ENCODE measurements around the gene MEPCE. TPM values are rescaled to one million over a fixed set of nuclear protein-coding genes. Genes with fewer than 3 reads are reported as not detected.
A peak's percentile ranks its signal among the peaks of the same experiment; 100 is the strongest.

MEPCE gene
- total and polyA plus RNA-seq, 3 experiments from 2014 or later, result 13.6 to 78.8 (median 75.9) TPM

GRCh38 chr7:100471021-100471420 is 41.4 kb downstream of the MEPCE start:
- POLR2A ChIA-PET, result interaction anchor here (0.5 kb wide), 1 partner anchor 189 kb away, joined by 3 read pairs; no protein-coding TSS in a partner anchor
- H3K27ac Mint-ChIP-seq, result peak overlapping the region in 6 of 8 donors; percentile 29 to 83 (median 60)

GRCh38 chr7:100472121-100472851 is 42.7 kb downstream of the MEPCE start:
- ChIA-PET CTCF (interaction anchor here (0.7 to 4.8 kb wide), 2 partner anchors 87 to 92 kb away, joined by 3 to 36 read pairs; no protein-coding TSS in a partner anchor), POLR2A (no interaction called here)
- Mint-ChIP-seq H3K27ac (peak overlapping the region in 5 of 8 donors; percentile 29 to 92 (median 71)), H3K27me3 (peaks cover 0 to 3% of the 10 kb centered on the region in 2 donors), H3K36me3 (peaks cover 4 to 72% (median 5%) of the 10 kb centered on the region in 3 donors), H3K4me3 (no peak overlapping the region), H3K4me1 (peaks cover 37 to 70% (median 55%) of the 10 kb centered on the region in 3 donors), H3K9me3 (no peaks in the 10 kb centered on the region)
- peaks cover 40% of the 10 kb centered on the region for H3K36me3 ChIP-seq (ENCODE audit: insufficient read depth, low read length)
- no peak for DNase-seq
- H3K27ac ChIP-seq (ENCODE audit: low read depth, low read length), result peak overlapping the region; percentile 27
- H3K4me1 ChIP-seq (ENCODE audit: insufficient read depth, low read length), result peaks cover 52% of the 10 kb centered on the region
- H3K27me3 ChIP-seq (ENCODE audit: insufficient read depth, low read length, poor library complexity, severe bottlenecking), result no peaks in the 10 kb centered on the region
- H3K9me3 ChIP-seq (ENCODE audit: low read length), result no peaks in the 10 kb centered on the region
- no peak overlapping the region for H3K4me3 ChIP-seq (ENCODE audit: low read length)

More at GRCh38 chr7:100471021-100471420, 41.4 kb downstream of the MEPCE start:
- Histone ChIP-seq H3K4me1 (ENCODE audit: insufficient read depth, low read length) (peaks cover 40% of the 10 kb centered on the region), H3K27ac (ENCODE audit: low read depth, low read length) (no peak overlapping the region), H3K27me3 (ENCODE audit: insufficient read depth, low read length, poor library complexity, severe bottlenecking) (no peaks in the 10 kb centered on the region), H3K9me3 (ENCODE audit: low read length) (no peaks in the 10 kb centered on the region), H3K36me3 (ENCODE audit: insufficient read depth, low read length) (peaks cover 32% of the 10 kb centered on the region), H3K4me3 (ENCODE audit: low read length) (no peak overlapping the region)
- Mint-ChIP-seq H3K9me3 (no peaks in the 10 kb centered on the region), H3K27me3 (peaks cover 0 to 1% of the 10 kb centered on the region in 2 donors), H3K4me1 (peaks cover 28 to 61% (median 43%) of the 10 kb centered on the region in 3 donors), H3K4me3 (peak overlapping the region in 2 of 7 donors; percentile 32 to 36), H3K36me3 (peaks cover 0 to 70% (median 3%) of the 10 kb centered on the region in 3 donors)
- DNase-seq, result no peak
- CTCF ChIA-PET, result interaction anchor here (2.8 to 4.9 kb wide), 5 partner anchors 9 to 115 kb away, joined by 9 to 82 read pairs (median 20); partner anchors contain the start of genes FBXO24, LRCH4, NYAP1 and TSC22D4

GRCh38 chr7:100472854-100473499 is 43.3 kb downstream of the MEPCE start:
- Histone ChIP-seq H3K9me3 (ENCODE audit: low read length) (no peaks in the 10 kb centered on the region), H3K27ac (ENCODE audit: low read depth, low read length) (peak overlapping the region; percentile 27), H3K4me1 (ENCODE audit: insufficient read depth, low read length) (peaks cover 52% of the 10 kb centered on the region), H3K36me3 (ENCODE audit: insufficient read depth, low read length) (peaks cover 33% of the 10 kb centered on the region), H3K27me3 (ENCODE audit: insufficient read depth, low read length, poor library complexity, severe bottlenecking) (no peaks in the 10 kb centered on the region), H3K4me3 (ENCODE audit: low read length) (no peak overlapping the region)
- Mint-ChIP-seq H3K27ac (peak overlapping the region; percentile 29 to 87 (median 57)), H3K36me3 (peaks cover 4 to 70% (median 5%) of the 10 kb centered on the region in 3 donors), H3K4me1 (peaks cover 37 to 70% (median 55%) of the 10 kb centered on the region in 3 donors), H3K9me3 (no peaks in the 10 kb centered on the region), H3K4me3 (peak overlapping the region in 1 of 7 donors; percentile 75), H3K27me3 (peaks cover 0 to 3% of the 10 kb centered on the region in 2 donors)
- ChIA-PET POLR2A (no interaction called here), CTCF (interaction anchor here (0.7 to 1.1 kb wide), 3 partner anchors 10 to 91 kb away, joined by 3 read pairs; no protein-coding TSS in a partner anchor)
- DNase-seq, result no peak

- CTCF ChIA-PET, result interaction anchor here (0.8 to 10.7 kb wide), 7 partner anchors 64 to 250 kb away, joined by 3 to 174 read pairs (median 4); partner anchors contain the start of genes FBXO24, LRCH4 and POP7
- H3K27me3 Mint-ChIP-seq, result peaks cover 0 to 6% of the 10 kb centered on the region in 2 donors
- peaks cover 34 to 60% (median 50%) of the 10 kb centered on the region in 3 donors for H3K4me1 Mint-ChIP-seq
- H3K4me3 Mint-ChIP-seq, result peak overlapping the region; percentile 89 to 99 (median 98)
- no peaks in the 10 kb centered on the region for H3K27me3 ChIP-seq (ENCODE audit: insufficient read depth, low read length, poor library complexity, severe bottlenecking)
- H3K4me3 ChIP-seq (ENCODE audit: low read length), result peak overlapping the region; percentile 66
- H3K27ac ChIP-seq (ENCODE audit: low read depth, low read length), result peak overlapping the region; percentile 90
- H3K36me3 Mint-ChIP-seq, result peaks cover 4 to 63% (median 5%) of the 10 kb centered on the region in 3 donors
- peaks cover 0 to 2% (median 0%) of the 10 kb centered on the region in 5 donors for H3K9me3 Mint-ChIP-seq
- DNase-seq, result no peak
- H3K27ac Mint-ChIP-seq, result peak overlapping the region; percentile 60 to 98 (median 91)
- POLR2A ChIA-PET, result interaction anchor here (0.6 to 1.4 kb wide), 4 partner anchors 46 to 200 kb away, joined by 3 read pairs; partner anchors contain the start of genes FBXO24, LRCH4 and MEPCE
- peaks cover 52% of the 10 kb centered on the region for H3K4me1 ChIP-seq (ENCODE audit: insufficient read depth, low read length)
- H3K36me3 ChIP-seq (ENCODE audit: insufficient read depth, low read length), result peaks cover 26% of the 10 kb centered on the region
- no peaks in the 10 kb centered on the region for H3K9me3 ChIP-seq (ENCODE audit: low read length)
These were observed 45.9 kb downstream of the MEPCE start for GRCh38 chr7:100475549-100475948.

- Histone ChIP-seq H3K36me3 (ENCODE audit: insufficient read depth, low read length) (peaks cover 26% of the 10 kb centered on the region), H3K27ac (ENCODE audit: low read depth, low read length) (peak overlapping the region; percentile 90), H3K27me3 (ENCODE audit: insufficient read depth, low read length, poor library complexity, severe bottlenecking) (no peaks in the 10 kb centered on the region), H3K4me1 (ENCODE audit: insufficient read depth, low read length) (peaks cover 52% of the 10 kb centered on the region), H3K4me3 (ENCODE audit: low read length) (peak overlapping the region; percentile 66), H3K9me3 (ENCODE audit: low read length) (no peaks in the 10 kb centered on the region)
- Mint-ChIP-seq H3K9me3 (peaks cover 0 to 2% (median 0%) of the 10 kb centered on the region in 5 donors), H3K4me3 (peak overlapping the region; percentile 89 to 99 (median 98)), H3K36me3 (peaks cover 4 to 58% (median 5%) of the 10 kb centered on the region in 3 donors), H3K4me1 (peaks cover 34 to 56% (median 47%) of the 10 kb centered on the region in 3 donors), H3K27me3 (peaks cover 0 to 6% of the 10 kb centered on the region in 2 donors), H3K27ac (peak overlapping the region; percentile 60 to 98 (median 91))
- POLR2A ChIA-PET, result interaction anchor here (0.6 to 1.4 kb wide), 4 partner anchors 11 to 199 kb away, joined by 3 read pairs; partner anchors contain the start of genes FBXO24, LRCH4 and MEPCE
- no peak for DNase-seq
- CTCF ChIA-PET, result interaction anchor here (0.8 to 10.7 kb wide), 8 partner anchors 11 to 249 kb away, joined by 3 to 174 read pairs (median 4); partner anchors contain the start of genes FBXO24 and POP7
These were observed 46.6 kb downstream of the MEPCE start for GRCh38 chr7:100476101-100476780.

GRCh38 chr7:100476903-100477870 is 47.6 kb downstream of the MEPCE start:
- Histone ChIP-seq H3K27me3 (ENCODE audit: insufficient read depth, low read length, poor library complexity, severe bottlenecking) (no peaks in the 10 kb centered on the region), H3K4me1 (ENCODE audit: insufficient read depth, low read length) (peaks cover 54% of the 10 kb centered on the region), H3K4me3 (ENCODE audit: low read length) (peak overlapping the region; percentile 66), H3K36me3 (ENCODE audit: insufficient read depth, low read length) (peaks cover 26% of the 10 kb centered on the region), H3K9me3 (ENCODE audit: low read length) (no peaks in the 10 kb centered on the region), H3K27ac (ENCODE audit: low read depth, low read length) (peak overlapping the region; percentile 90)
- H3K27ac Mint-ChIP-seq, result peak overlapping the region; percentile 60 to 98 (median 92)
- peaks cover 4 to 52% (median 5%) of the 10 kb centered on the region in 3 donors for H3K36me3 Mint-ChIP-seq
- peaks cover 0 to 2% (median 0%) of the 10 kb centered on the region in 5 donors for H3K9me3 Mint-ChIP-seq
- peak in 4 of 5 donors; percentile 15 to 67 (median 43) for DNase-seq
- CTCF ChIA-PET, result interaction anchor here (0.8 to 10.7 kb wide), 7 partner anchors 8 to 228 kb away, joined by 3 to 174 read pairs (median 4); partner anchors contain the start of genes FBXO24 and POP7
- POLR2A ChIA-PET, result interaction anchor here (0.6 to 2.0 kb wide), 8 partner anchors 8 to 88 kb away, joined by 3 to 15 read pairs (median 3); partner anchors contain the start of genes MEPCE and ZCWPW1
- peaks cover 34 to 55% (median 52%) of the 10 kb centered on the region in 3 donors for H3K4me1 Mint-ChIP-seq
- H3K4me3 Mint-ChIP-seq, result peak overlapping the region; percentile 89 to 99 (median 98)
- peaks cover 0 to 6% of the 10 kb centered on the region in 2 donors for H3K27me3 Mint-ChIP-seq
